HG03097 (cell line): ENCODE results near the gene SHROOM3.

ENCODE experiments used
- ATAC-seq: cut with Tn5 transposase; IDR thresholded peaks from one replicate; pipeline ENCODE4 v1.9.1; 2021; ENCODE audit not compliant: unreplicated experiment, low FRiP score

The SHROOM3 gene

GRCh38 chr4:76649086-76649485 is 214.1 kb downstream of the SHROOM3 start:
- ATAC-seq = no peak

- no peak for ATAC-seq
Measured at GRCh38 chr4:76651616-76652015, 216.6 kb downstream of the SHROOM3 start.

DNA sequence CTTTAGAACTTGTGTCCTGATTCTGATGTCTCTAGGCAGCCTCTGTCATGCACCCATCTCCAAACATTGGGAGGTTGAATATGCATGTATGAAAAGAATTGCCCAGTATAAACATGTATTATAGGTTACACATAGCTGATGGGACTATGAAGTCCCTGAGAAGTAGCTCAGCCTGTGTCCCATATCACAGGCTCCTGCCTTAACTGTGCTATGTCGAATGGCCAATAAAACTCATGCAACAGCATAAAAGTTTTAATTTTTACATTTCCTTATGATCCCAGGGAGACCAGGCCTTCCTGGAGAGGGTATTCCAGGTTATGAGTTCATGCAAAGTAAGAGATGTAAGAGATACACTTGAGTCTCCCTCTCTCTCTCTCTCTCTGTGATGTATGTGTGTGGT is 217.4 kb downstream of the SHROOM3 start:
- ATAC-seq = no peak

DNA sequence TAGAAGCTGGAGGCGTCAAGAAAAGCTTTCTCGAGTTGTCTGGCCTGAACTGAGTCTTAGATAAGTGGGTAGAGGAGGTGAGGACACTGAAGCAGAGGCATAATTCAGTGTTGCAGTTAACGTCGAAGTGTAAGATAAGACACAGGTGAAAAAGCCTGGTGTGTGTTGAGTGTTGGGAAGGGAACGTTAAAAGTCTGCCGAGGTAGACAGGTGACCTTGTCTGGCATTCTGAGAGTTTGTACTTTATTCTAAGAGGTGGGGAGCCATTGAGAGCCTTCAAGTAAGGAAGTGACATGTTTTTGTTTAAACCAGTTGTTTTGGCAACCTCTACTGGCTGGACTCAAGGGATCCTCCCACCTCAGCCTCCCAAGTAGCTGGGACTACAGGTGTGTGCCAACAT is 219.1 kb downstream of the SHROOM3 start:
- no peak for ATAC-seq

- no peak for ATAC-seq
Measured at GRCh38 chr4:76654791-76655190, 219.8 kb downstream of the SHROOM3 start.

DNA sequence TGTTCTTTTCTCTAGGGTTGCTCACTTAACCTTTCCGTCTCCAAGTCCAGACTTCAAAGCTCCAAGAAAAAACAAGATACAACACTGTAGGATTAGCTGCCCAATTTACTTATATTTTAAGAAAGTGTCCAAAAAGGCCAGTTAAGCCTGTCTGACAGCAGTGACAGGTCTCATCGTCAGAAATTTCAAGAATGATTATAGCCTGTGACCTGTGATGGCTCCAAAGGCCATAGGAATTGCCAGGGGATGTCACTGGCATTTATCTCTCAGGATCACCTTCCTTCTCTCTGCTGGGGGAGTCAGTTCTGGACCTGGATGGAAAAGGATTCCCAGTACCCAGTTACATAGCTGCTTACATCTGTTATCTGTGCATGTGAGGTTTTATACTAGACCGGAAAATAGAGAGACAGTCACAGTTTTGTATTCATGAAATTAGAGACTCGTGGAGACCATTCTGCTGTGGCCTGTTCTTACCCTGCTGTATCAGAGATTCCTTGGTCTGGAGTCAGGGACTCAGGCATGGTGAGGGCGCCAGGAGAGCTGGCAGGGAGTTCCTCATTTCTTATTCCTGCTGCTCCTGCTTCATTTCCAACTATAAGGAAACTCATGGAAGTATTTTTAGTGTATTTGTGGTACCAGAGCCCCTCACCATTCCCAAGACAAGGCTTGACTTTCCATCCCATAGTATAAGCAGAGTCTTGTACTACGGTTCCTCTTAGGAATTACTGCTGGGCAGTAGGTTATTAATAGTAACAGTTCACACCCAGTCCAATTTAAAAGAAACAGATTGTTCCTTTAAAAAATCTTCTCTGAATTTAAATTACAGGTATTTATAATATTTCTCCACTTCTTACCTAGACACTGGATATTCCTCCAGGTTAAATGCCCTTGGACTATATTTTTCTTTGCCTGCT is 220.8 kb downstream of the SHROOM3 start:
- ATAC-seq = no peak

DNA sequence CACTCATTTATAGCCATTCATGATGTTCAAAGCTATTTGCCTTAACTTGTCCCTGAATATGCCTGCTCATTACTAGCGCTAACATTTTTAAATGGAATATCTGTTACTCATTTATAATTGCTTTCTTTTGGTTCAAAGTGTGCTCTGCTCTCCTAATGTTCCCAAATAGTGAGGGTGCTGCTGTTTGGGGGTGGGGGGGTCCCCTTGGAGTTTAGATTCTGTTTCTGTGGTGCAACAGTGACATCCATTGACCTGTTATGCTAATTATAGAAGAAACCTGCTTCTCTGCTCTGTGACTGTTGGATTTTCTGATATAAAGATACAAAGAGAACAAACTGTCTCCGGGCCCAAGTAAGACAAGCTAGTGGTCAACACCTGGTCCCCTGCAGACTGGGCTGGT is 222.4 kb downstream of the SHROOM3 start:
- ATAC-seq = no peak

GRCh38 chr4:76658231-76659102 is 223.4 kb downstream of the SHROOM3 start:
- peak; percentile 56 for ATAC-seq

DNA sequence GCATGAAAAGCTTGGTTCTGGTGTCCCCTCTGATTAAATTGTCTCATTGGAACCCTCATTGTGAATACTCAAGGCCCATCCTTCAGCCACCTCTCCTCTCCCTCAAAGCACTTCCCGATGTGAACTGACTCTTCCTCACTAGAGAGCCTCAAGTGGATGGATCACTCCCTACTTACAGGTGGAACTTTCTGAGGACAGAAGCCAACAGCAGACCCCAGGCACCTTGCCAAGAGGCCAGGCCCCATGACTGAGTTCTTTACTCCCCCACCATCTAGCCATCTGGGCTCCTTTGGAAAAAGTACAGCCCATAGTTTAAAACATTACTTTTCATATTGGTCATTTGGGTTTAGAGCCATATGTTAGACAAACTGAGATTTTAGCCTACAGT is 224.1 kb downstream of the SHROOM3 start:
- peak; percentile 4 for ATAC-seq

GRCh38 chr4:76663824-76664223 is 228.8 kb downstream of the SHROOM3 start:
- no peak for ATAC-seq

DNA sequence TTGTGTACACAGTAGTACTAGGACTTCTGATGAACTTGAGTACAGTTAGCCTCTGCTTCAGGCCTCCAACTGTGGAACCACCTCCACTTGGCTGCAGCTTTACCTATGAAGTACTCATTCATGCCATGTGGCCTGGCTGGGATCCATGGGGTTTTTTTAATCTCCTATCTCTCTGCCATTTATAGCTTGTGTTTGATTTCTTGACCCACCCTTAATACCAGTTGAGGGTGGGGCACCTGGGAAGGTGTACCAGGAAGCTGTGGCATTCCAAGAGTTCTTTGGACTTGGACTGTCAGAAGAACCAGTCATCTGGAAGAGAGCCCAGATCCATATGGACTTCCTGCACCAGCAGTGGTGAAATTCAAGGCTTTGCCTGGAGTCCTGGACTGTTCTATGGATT is 230.1 kb downstream of the SHROOM3 start:
- no peak for ATAC-seq

DNA sequence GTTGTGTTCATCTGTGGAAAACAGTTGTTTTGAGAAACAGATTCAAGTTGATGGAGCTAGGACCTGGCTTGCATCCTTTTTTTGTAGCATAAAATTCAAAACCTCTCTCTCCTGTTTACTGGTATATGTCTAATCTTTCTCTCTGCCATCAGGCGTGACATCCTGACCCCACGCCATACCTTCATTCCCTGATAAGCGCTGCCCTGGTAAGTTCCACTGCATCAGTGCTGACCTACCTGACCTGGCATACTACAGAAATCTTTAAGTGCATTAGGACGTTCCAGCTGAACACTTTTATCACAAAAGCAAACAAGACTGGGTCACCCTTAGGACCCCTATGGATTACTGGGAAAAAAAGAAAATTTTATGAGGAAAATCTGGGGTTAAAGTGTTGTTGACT is 230.7 kb downstream of the SHROOM3 start:
- no peak for ATAC-seq

GRCh38 chr4:76666944-76667532 is 232.0 kb downstream of the SHROOM3 start:
- ATAC-seq = peak; percentile 73

- no peak for ATAC-seq
Measured at GRCh38 chr4:76670631-76671030, 235.6 kb downstream of the SHROOM3 start.

GRCh38 chr4:76673362-76673761 is 238.3 kb downstream of the SHROOM3 start:
- no peak for ATAC-seq

- no peak for ATAC-seq
Measured at GRCh38 chr4:76674983-76675382, 240.0 kb downstream of the SHROOM3 start.

DNA sequence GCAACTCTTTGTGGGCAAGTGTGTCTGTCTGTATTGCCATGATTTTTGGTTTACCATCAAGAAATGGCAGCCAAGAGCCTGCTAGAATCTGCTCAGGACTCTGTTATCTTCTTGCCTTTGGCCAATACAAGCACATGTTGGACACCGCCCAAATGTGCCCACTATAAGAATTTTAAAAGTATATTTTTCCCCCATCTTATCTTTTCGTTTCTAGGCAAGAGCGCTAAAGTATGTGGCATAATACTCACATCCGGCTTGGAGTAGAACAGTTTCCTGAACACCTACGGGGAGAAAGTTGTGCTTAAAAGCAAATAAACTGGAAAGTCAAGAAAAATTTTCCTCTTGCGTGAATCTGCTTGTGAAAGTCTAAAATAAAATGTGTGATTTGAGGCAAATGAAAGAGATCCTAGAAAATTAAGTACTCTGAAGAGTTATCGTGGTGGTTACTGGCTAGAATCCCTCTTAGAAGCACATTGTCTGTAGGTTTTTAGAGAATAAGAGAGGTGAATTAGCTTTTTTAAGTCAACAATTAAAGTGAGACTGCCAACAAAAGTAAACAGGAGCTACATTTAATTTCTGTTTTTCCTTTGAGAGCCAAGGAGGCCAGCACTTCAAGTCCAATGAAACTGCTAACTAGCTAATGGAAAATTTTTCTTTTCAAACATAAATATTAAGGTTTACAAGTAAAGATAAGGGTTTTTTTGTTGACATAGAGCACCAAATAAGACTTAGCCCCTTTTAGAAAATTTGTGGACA is 242.7 kb downstream of the SHROOM3 start:
- no peak for ATAC-seq

DNA sequence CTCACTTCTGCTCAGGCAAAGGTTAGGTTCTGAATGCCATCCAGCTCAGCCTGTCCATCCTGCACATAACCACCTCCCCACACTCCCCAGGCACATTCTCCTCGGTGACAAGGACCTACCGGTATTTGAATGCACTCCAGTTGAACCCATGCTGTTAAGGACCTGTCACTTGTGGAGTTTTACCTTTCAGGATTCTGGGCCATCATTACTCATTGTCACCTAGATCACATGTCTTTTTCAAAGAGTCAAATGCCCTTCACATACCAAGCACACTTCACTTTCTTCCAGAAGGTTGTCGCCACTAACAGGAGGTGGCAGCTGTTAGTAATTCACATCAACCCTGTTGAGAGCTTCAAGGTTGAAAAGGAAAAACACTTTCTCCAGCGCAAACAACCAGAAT is 244.7 kb downstream of the SHROOM3 start:
- ATAC-seq = no peak

GRCh38 chr4:76680952-76681351 is 245.9 kb downstream of the SHROOM3 start:
- no peak for ATAC-seq

- ATAC-seq = no peak
Measured at GRCh38 chr4:76681996-76682395, 247.0 kb downstream of the SHROOM3 start.
